Activated B cell treated with CpG ODN at 0.5 μM for 24 hours (primary cell): Measurements from ENCODE around the gene FAM13C. TPM values are rescaled to one million over a fixed set of nuclear protein-coding genes. Genes with fewer than 3 reads are reported as not detected.

Experiments used
- ATAC-seq: fragments of 200-7000 bp; cut with Tn5 transposase; one replicate; pipeline ENCODE4 v1.10.0; 2021; ENCODE audit warnings: low read depth, mild to moderate bottlenecking, moderate library complexity
- CTCF ChIA-PET: fragments of 350-600 bp; sonication (Branson Sonifier 250); formaldehyde crosslinking; loops from one replicate; lab custom pipeline; 2021; ENCODE audit warnings: antibody characterized with exemption; lab: Charles Lee
- POLR2A ChIA-PET: fragments of 350-600 bp; sonication (Branson Sonifier 250); formaldehyde crosslinking; loops from one replicate; lab custom pipeline; 2021; ENCODE audit warnings: antibody characterized with exemption; lab: Charles Lee
- DNase-seq: peaks from one replicate; pipeline ENCODE4 v3.0.0; 2022
- H3K27ac Mint-ChIP-seq: one replicate; pipeline ENCODE4 v1.8.0; 2020; ENCODE audit warnings: mixed read lengths
- H3K27me3 Mint-ChIP-seq: one replicate; pipeline ENCODE4 v1.8.0; 2021; ENCODE audit warnings: mixed read lengths
- H3K36me3 Mint-ChIP-seq: one replicate; pipeline ENCODE4 v1.8.0; 2021; ENCODE audit warnings: low read depth, mixed read lengths
- H3K4me1 Mint-ChIP-seq: one replicate; pipeline ENCODE4 v1.8.0; 2021; ENCODE audit warnings: mixed read lengths
- H3K4me3 Mint-ChIP-seq: one replicate; pipeline ENCODE4 v1.8.0; 2020; ENCODE audit warnings: mild to moderate bottlenecking, mixed read lengths
- H3K9me3 Mint-ChIP-seq: one replicate; pipeline ENCODE4 v1.8.0; 2020; ENCODE audit warnings: mixed read lengths
- intact Hi-C: fragments of 100-400 bp; cut with micrococcal nuclease; formaldehyde crosslinking; loops from one replicate; pipeline ENCODE4 v1.15.1; 2024
- total RNA-seq: library from RNA; stranded (reverse); gene quantifications from 2 replicates; pipeline ENCODE4 v1.2.3, GENCODE V29; 2022
- TF ChIP-seq, protein P1 (sequence below): fragments of 200-600 bp; IDR thresholded peaks from one replicate; pipeline ENCODE4 v1.8.0; 2022; ENCODE audit warnings: antibody characterized with exemption, mild to moderate bottlenecking

The FAM13C gene
- total RNA-seq, 1 donor from 2014 or later = not detected

DNA sequence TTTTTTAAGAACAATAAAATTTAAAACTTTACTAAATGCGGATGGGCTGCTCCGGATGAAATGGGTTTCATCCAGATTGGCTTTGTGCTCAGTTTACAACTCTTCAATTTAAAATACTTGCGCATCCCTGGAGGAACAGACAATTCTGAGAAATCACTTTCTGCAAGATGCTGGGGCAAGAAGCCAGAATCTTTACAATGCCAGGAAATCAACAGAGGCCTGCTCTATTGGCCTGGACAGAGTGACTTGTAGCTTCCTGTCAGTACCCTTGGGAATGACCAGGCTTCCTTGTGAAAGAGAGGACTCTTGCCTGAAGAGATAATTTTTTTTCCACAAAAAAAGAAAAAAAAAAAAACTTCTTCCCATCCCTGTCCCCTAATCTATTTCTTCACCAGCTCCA lies 3.9 kb upstream of the FAM13C start:
- TF ChIP-seq, protein P1, sequence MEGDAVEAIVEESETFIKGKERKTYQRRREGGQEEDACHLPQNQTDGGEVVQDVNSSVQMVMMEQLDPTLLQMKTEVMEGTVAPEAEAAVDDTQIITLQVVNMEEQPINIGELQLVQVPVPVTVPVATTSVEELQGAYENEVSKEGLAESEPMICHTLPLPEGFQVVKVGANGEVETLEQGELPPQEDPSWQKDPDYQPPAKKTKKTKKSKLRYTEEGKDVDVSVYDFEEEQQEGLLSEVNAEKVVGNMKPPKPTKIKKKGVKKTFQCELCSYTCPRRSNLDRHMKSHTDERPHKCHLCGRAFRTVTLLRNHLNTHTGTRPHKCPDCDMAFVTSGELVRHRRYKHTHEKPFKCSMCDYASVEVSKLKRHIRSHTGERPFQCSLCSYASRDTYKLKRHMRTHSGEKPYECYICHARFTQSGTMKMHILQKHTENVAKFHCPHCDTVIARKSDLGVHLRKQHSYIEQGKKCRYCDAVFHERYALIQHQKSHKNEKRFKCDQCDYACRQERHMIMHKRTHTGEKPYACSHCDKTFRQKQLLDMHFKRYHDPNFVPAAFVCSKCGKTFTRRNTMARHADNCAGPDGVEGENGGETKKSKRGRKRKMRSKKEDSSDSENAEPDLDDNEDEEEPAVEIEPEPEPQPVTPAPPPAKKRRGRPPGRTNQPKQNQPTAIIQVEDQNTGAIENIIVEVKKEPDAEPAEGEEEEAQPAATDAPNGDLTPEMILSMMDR = no peak
- CTCF ChIA-PET = no interaction called here
- Mint-ChIP-seq H3K9me3 (no peaks in the 10 kb centered on the region), H3K4me3 (no peak overlapping the region), H3K4me1 (peaks cover 6% of the 10 kb centered on the region), H3K36me3 (no peaks in the 10 kb centered on the region), H3K27me3 (peaks cover 21% of the 10 kb centered on the region), H3K27ac (no peak overlapping the region)
- ATAC-seq (no peak), DNase-seq (no peak)
- POLR2A ChIA-PET = no interaction called here
- intact Hi-C loops = no loop called here

DNA sequence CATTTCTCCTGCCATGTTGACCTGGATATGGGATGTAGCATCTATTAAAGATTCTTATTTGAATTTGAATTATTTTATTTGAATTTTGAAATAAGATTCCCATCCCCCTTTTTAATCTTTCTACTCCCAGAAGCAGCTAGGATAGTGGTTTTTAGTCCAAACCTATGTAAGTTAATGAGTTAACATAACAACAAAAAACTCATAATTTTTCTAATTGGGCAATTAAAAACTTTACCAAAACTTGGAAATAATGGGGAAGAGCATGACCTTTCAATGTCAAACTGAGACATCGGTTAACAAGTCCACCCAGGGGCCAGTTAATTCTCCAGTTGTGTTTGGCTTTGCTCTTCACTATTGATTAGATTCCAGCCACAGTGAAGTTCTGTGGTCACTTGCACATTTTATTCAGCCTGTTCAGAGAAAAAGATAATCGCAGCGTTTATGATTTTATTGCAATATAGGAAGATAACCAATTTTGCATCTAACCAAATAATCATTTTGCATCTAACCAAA lies 1.2 kb upstream of the FAM13C start:
- TF ChIP-seq, protein P1 = no peak
- CTCF ChIA-PET = no interaction called here
- DNase-seq (no peak), ATAC-seq (no peak)
- POLR2A ChIA-PET = no interaction called here
- Mint-ChIP-seq H3K4me1 (peaks cover 6% of the 10 kb centered on the region), H3K9me3 (no peaks in the 10 kb centered on the region), H3K27ac (no peak overlapping the region), H3K27me3 (peaks cover 17% of the 10 kb centered on the region), H3K36me3 (no peaks in the 10 kb centered on the region), H3K4me3 (no peak overlapping the region)
- intact Hi-C loops = no loop called here

DNA sequence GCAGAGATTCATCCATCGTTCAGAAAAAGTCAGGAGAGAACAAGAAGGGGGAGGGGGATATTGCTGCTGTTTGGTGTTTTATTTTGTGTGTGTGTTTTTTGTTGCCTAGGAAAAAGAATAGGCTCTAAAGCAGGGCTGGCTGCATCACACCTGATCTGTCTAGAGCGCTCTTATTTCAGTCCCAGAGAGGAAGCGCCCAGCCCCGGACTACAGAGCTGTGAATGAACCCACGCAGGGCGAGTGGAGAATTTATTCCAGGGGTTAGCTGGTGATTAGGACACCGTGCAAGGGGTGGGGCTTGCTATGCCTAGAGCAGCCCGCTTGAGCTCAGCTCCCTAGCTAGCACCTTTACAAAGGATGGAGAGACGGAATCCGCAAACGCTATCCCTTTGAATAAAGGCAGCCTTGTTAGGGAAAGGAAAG lies 621 bp upstream of the FAM13C start:
- TF ChIP-seq, protein P1 = no peak
- peaks cover 17% of the 10 kb centered on the region for H3K27me3 Mint-ChIP-seq
- DNase-seq (no peak), ATAC-seq (no peak)
- ChIA-PET POLR2A (no interaction called here), CTCF (no interaction called here)
- H3K4me3 Mint-ChIP-seq = peak overlapping the region; percentile 4
- no peaks in the 10 kb centered on the region for H3K36me3 Mint-ChIP-seq
- H3K27ac Mint-ChIP-seq = no peak overlapping the region
- intact Hi-C loops = no loop called here
- no peaks in the 10 kb centered on the region for H3K9me3 Mint-ChIP-seq
- H3K4me1 Mint-ChIP-seq = peaks cover 6% of the 10 kb centered on the region

DNA sequence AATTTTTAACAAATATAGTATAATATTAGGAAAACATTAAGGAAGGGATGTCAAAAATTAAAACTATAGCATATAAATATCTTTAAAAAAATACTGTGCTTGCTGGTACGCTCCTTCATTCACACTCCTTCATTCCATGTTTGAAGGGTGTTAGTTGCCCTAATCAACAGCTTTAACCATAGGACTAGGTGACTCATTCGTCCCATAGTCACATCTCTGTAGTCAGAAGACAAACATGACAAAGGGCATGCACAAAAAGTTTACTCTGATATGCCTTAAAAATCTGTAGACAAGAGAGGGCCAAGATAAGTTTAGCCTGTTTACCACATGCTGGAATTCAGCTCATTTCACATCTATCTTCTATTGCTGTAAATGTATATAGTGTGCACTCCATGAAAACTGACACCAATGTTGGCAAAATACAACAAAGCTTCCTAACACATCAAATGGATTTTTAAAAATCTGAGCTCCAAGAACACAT lies 646 bp downstream of the FAM13C start:
- no peak overlapping the region for H3K27ac Mint-ChIP-seq
- ATAC-seq (no peak), DNase-seq (no peak)
- H3K4me1 Mint-ChIP-seq = peaks cover 6% of the 10 kb centered on the region
- no peaks in the 10 kb centered on the region for H3K9me3 Mint-ChIP-seq
- ChIA-PET CTCF (no interaction called here), POLR2A (no interaction called here)
- TF ChIP-seq, protein P1 = no peak
- H3K36me3 Mint-ChIP-seq = no peaks in the 10 kb centered on the region
- intact Hi-C loops = no loop called here
- no peak overlapping the region for H3K4me3 Mint-ChIP-seq
- H3K27me3 Mint-ChIP-seq = peaks cover 17% of the 10 kb centered on the region

DNA sequence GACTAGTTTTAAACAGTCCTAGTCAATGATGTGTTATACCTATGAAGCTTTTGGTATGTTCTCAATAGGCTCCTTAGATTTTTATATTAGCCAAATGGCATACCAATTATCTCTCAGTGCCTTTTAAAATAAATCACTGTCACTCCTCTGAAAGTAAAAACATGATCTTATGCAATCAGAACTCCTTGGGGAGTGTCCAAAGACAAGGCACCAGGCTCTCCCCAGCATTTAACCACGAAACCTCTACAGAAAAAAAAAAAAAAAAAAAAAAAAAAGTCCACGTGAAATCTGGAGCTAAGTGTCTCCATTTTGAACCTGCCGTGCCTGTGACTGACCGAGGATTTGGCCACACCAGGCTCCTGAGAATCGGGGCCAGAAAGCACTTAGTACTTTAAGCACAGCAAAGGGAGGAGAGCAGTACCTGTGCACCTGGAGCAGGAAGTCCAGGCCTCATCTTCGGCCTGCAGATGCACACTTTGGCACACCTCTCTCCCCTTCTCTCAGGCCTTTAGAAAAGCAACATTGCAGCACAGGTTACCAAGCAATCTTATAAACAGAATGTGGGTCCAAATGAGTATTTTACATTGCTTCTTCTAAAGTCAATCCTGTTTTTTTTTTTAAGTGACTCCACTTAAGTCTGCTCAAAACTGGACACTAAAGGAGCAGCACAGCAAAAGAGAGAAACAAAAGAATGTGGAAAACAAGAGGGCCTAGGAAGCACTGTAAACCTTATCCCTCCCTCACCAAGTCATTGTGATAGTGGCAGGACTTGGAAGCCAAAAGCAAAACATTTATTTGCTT lies 1.5 kb downstream of the FAM13C start:
- no peaks in the 10 kb centered on the region for H3K36me3 Mint-ChIP-seq
- H3K4me3 Mint-ChIP-seq = no peak overlapping the region
- no peak overlapping the region for H3K27ac Mint-ChIP-seq
- ChIA-PET CTCF (no interaction called here), POLR2A (no interaction called here)
- peaks cover 6% of the 10 kb centered on the region for H3K4me1 Mint-ChIP-seq
- no peaks in the 10 kb centered on the region for H3K9me3 Mint-ChIP-seq
- TF ChIP-seq, protein P1 = no peak
- DNase-seq (no peak), ATAC-seq (no peak)
- peaks cover 17% of the 10 kb centered on the region for H3K27me3 Mint-ChIP-seq
- intact Hi-C loops = no loop called here
